HEK293 (cell line): ENCODE data around the gene CLCNKB.
"Not testable (repeated sequence)": the region's sequence is repeated elsewhere in the genome, so short reads cannot be mapped to it uniquely, and the experiment has no call there.

Experiments
- CTCF ChIP-seq: fragments of 450-650 bp; formaldehyde crosslinking; IDR thresholded peaks from 2 replicates; pipeline ENCODE4 v1.5.1; 2016; ENCODE audit warnings: missing biosample characterization, missing genetic modification characterization
- HOXA7 ChIP-seq: sonication (generic); formaldehyde crosslinking; IDR thresholded peaks from 2 replicates; pipeline ENCODE4 v1.8.1; 2022; ENCODE audit warnings: missing genetic modification reagents, borderline replicate concordance
- KLF16 ChIP-seq: fragments of 450-650 bp; formaldehyde crosslinking; IDR thresholded peaks from 2 replicates; pipeline ENCODE4 v1.5.1; 2017; ENCODE audit warnings: missing biosample characterization, missing genetic modification characterization
- MYNN ChIP-seq: fragments of 450-650 bp; formaldehyde crosslinking; IDR thresholded peaks from 2 replicates; pipeline ENCODE4 v1.5.1; 2016; ENCODE audit warnings: missing biosample characterization, missing genetic modification characterization, borderline replicate concordance
- PATZ1 ChIP-seq: fragments of 450-650 bp; formaldehyde crosslinking; IDR thresholded peaks from 2 replicates; pipeline ENCODE4 v1.5.1; 2016; ENCODE audit warnings: missing biosample characterization, missing genetic modification characterization
- PRDM10 ChIP-seq: fragments of 450-650 bp; formaldehyde crosslinking; IDR thresholded peaks from 2 replicates; pipeline ENCODE4 v1.5.1; 2016; ENCODE audit warnings: missing biosample characterization, missing genetic modification characterization
- WT1 ChIP-seq: fragments of 450-650 bp; formaldehyde crosslinking; IDR thresholded peaks from 2 replicates; pipeline ENCODE4 v1.5.1; 2016; ENCODE audit warnings: missing biosample characterization, missing genetic modification characterization
- ZNF140 ChIP-seq: fragments of 450-650 bp; formaldehyde crosslinking; IDR thresholded peaks from 2 replicates; pipeline ENCODE4 v1.5.1; 2016; ENCODE audit warnings: missing biosample characterization, missing genetic modification characterization
- ZNF23 ChIP-seq: fragments of 450-650 bp; formaldehyde crosslinking; IDR thresholded peaks from 2 replicates; pipeline ENCODE4 v1.5.1; 2016; ENCODE audit warnings: missing biosample characterization, missing genetic modification characterization, borderline replicate concordance
- ZNF274 ChIP-seq, 2 experiments: fragments of 200-500 bp in 1 of 2; fragments of 450-650 bp in 1 of 2; sonication (Bioruptor generic) in 1 of 2; formaldehyde crosslinking in 1 of 2; IDR thresholded peaks; 2 replicates each; pipeline versions ENCODE4 v1.5.1 to v1.6.1; 2014 to 2016; ENCODE audit warnings: borderline replicate concordance in 1 of 2, inconsistent platforms in 1 of 2, low read length in 1 of 2, missing biosample characterization in 1 of 2, missing genetic modification characterization in 1 of 2
- ZNF510 ChIP-seq: fragments of 450-650 bp; formaldehyde crosslinking; IDR thresholded peaks from 2 replicates; pipeline ENCODE4 v1.5.1; 2018; ENCODE audit warnings: mild to moderate bottlenecking, missing genetic modification characterization, missing biosample characterization; ENCODE audit not compliant: insufficient replicate concordance
- ZNF639 ChIP-seq: fragments of 450-650 bp; formaldehyde crosslinking; IDR thresholded peaks from 2 replicates; pipeline ENCODE4 v1.5.1; 2016; ENCODE audit warnings: missing biosample characterization, missing genetic modification characterization
- ZNF664 ChIP-seq: fragments of 450-650 bp; formaldehyde crosslinking; IDR thresholded peaks from 2 replicates; pipeline ENCODE4 v1.5.1; 2016; ENCODE audit warnings: missing biosample characterization, missing genetic modification characterization

GRCh38 chr1:16062687-16063075 is 19.1 kb downstream of the CLCNKB start:
- TF ChIP-seq PRDM10 (tag by site-specific recombination); CTCF; HOXA7 (CRISPR knock-in tag); ZNF140; ZNF274 (IDR thresholded peaks at IDR 0.05; ENCODE audit: low read length); ZNF274 (tag by site-specific recombination; IDR thresholded peaks at IDR 0.05; ENCODE audit: borderline replicate concordance); ZNF639; ZNF510 (tag by site-specific recombination); KLF16 (tag by site-specific recombination); MYNN; WT1 (tag by site-specific recombination); ZNF664 (tag by site-specific recombination); PATZ1 (tag by site-specific recombination); ZNF23 (tag by site-specific recombination): not testable (repeated sequence)
